Esophagus muscularis mucosa (tissue), 4 donors: ENCODE results near the gene SH3GL3.

Experiments
- CTCF ChIP-seq, 3 experiments: fragments of 200-600 bp in 2 of 3; fragments of 450-650 bp in 1 of 3; sonication (generic) in 2 of 3; IDR thresholded peaks; one replicate each; pipeline ENCODE4 v1.5.1; 2017 to 2019; ENCODE audit warnings: antibody characterized with exemption in 3 of 3, mild to moderate bottlenecking in 2 of 3, moderate library complexity in 1 of 3
- EP300 ChIP-seq: sonication (generic); formaldehyde crosslinking; IDR thresholded peaks from one replicate; pipeline ENCODE4 v1.6.1; 2017; ENCODE audit warnings: antibody characterized with exemption
- POLR2A ChIP-seq: fragments of 450-650 bp; IDR thresholded peaks from one replicate; pipeline ENCODE4 v1.6.1; 2017; ENCODE audit warnings: antibody characterized with exemption, moderate library complexity, mild to moderate bottlenecking, low read depth

GRCh38 chr15:83581381-83581780, 134.2 kb downstream of the SH3GL3 start:
- no peak for TF ChIP-seq CTCF (IDR thresholded peaks at IDR 0.05)
- TF ChIP-seq POLR2A: no peak
- no peak for TF ChIP-seq EP300
